HL-60 (cell line): ENCODE results near the gene BBS9.

Experiments used
- CTCF ChIP-seq: IDR thresholded peaks from one replicate; pipeline ENCODE4 v1.5.1; 2011; ENCODE audit warnings: low read length, control low read depth, inconsistent platforms; ENCODE audit not compliant: insufficient read depth
- REST ChIP-seq: IDR thresholded peaks from 2 replicates; pipeline ENCODE4 v1.6.1; 2012; ENCODE audit warnings: low read depth; ENCODE audit not compliant: insufficient replicate concordance
- SPI1 ChIP-seq: IDR thresholded peaks from 2 replicates; pipeline ENCODE4 v1.6.1; 2012; ENCODE audit warnings: low read depth, mild to moderate bottlenecking, borderline replicate concordance

- no peak for TF ChIP-seq REST
- TF ChIP-seq CTCF = no peak
- TF ChIP-seq SPI1 = no peak
Observed at GRCh38 chr7:33458581-33458980, 329.2 kb downstream of the BBS9 start.
